Measurements from ENCODE around the gene MTARC1. TPM values are rescaled to one million over a fixed set of nuclear protein-coding genes. Genes with fewer than 3 reads are reported as not detected.

Gene MTARC1
- total RNA-seq, 1 experiment from 2014 or later: 72.5 TPM

- no peaks in the 10 kb centered on the region for H3K36me3 ChIP-seq (ENCODE audit: low read depth)
- no peak overlapping the region for H3K27ac ChIP-seq
- ChIA-PET POLR2A (ENCODE audit: unreplicated experiment) (no interaction called here), CTCF (no interaction called here)
- H3K4me1 ChIP-seq (replicated peaks; ENCODE audit: insufficient read depth): no peaks in the 10 kb centered on the region
- no peak overlapping the region for H3K4me3 ChIP-seq
- no peaks in the 10 kb centered on the region for H3F3A ChIP-seq (ENCODE audit: insufficient read depth, low read depth)
- H4K20me1 ChIP-seq (ENCODE audit: insufficient read depth): no peaks in the 10 kb centered on the region
- no peaks in the 10 kb centered on the region for H3K79me2 ChIP-seq (ENCODE audit: low read depth)
- no TSS peak for BruUV-seq (replicated peaks)
- DNase-seq: no peak
- TF ChIP-seq EZH2 (IDR thresholded peaks at IDR 0.05; ENCODE audit: low read depth): no peak
- TF ChIP-seq CTCF (conservative IDR thresholded peaks at IDR 0.05): no peak
- no peak overlapping the region for H2AFZ ChIP-seq
- H3K9me2 ChIP-seq (ENCODE audit: insufficient read depth): no peaks in the 10 kb centered on the region
- intact Hi-C loops (cut with micrococcal nuclease; ENCODE audit: unreplicated experiment): no loop called here
- no peaks in the 10 kb centered on the region for H3K27me3 ChIP-seq (ENCODE audit: insufficient read depth, low read depth)
- no peaks in the 10 kb centered on the region for H3K9me3 ChIP-seq (ENCODE audit: insufficient read depth, low read depth)
- no peak overlapping the region for H3K4me2 ChIP-seq
Measured at GRCh38 chr1:220768126-220768601, 18.5 kb upstream of the MTARC1 start.

GRCh38 chr1:220769205-220769604, 17.5 kb upstream of the MTARC1 start:
- no TSS peak for BruUV-seq (replicated peaks)
- no peak overlapping the region for H2AFZ ChIP-seq
- intact Hi-C loops (cut with micrococcal nuclease; ENCODE audit: unreplicated experiment): no loop called here
- H3K4me2 ChIP-seq: no peak overlapping the region
- no peaks in the 10 kb centered on the region for H3K9me3 ChIP-seq (ENCODE audit: insufficient read depth, low read depth)
- H3K36me3 ChIP-seq (ENCODE audit: low read depth): no peaks in the 10 kb centered on the region
- TF ChIP-seq CTCF (conservative IDR thresholded peaks at IDR 0.05): no peak
- no peak for TF ChIP-seq EZH2 (IDR thresholded peaks at IDR 0.05; ENCODE audit: low read depth)
- no peak overlapping the region for H3K27ac ChIP-seq
- H3K4me3 ChIP-seq: no peak overlapping the region
- no peaks in the 10 kb centered on the region for H3K27me3 ChIP-seq (ENCODE audit: insufficient read depth, low read depth)
- no peaks in the 10 kb centered on the region for H3K4me1 ChIP-seq (replicated peaks; ENCODE audit: insufficient read depth)
- POLR2A ChIA-PET (ENCODE audit: unreplicated experiment): no interaction called here
- no peaks in the 10 kb centered on the region for H3F3A ChIP-seq (ENCODE audit: insufficient read depth, low read depth)
- CTCF ChIA-PET: no interaction called here
- H4K20me1 ChIP-seq (ENCODE audit: insufficient read depth): no peaks in the 10 kb centered on the region
- no peaks in the 10 kb centered on the region for H3K9me2 ChIP-seq (ENCODE audit: insufficient read depth)
- DNase-seq: no peak
- no peaks in the 10 kb centered on the region for H3K79me2 ChIP-seq (ENCODE audit: low read depth)

- Histone ChIP-seq H2AFZ (no peak overlapping the region), H3K9me3 (ENCODE audit: insufficient read depth, low read depth) (no peaks in the 10 kb centered on the region), H3K9me2 (ENCODE audit: insufficient read depth) (no peaks in the 10 kb centered on the region), H3K36me3 (ENCODE audit: low read depth) (no peaks in the 10 kb centered on the region), H3F3A (ENCODE audit: insufficient read depth, low read depth) (no peaks in the 10 kb centered on the region), H3K4me1 (replicated peaks; ENCODE audit: insufficient read depth) (no peaks in the 10 kb centered on the region), H3K27ac (no peak overlapping the region), H3K79me2 (ENCODE audit: low read depth) (no peaks in the 10 kb centered on the region), H3K4me2 (no peak overlapping the region), H4K20me1 (ENCODE audit: insufficient read depth) (no peaks in the 10 kb centered on the region), H3K4me3 (no peak overlapping the region), H3K27me3 (ENCODE audit: insufficient read depth, low read depth) (no peaks in the 10 kb centered on the region)
- intact Hi-C loops (cut with micrococcal nuclease; ENCODE audit: unreplicated experiment): loop anchor here (10.0 kb wide), 1 partner anchor 396 kb away; no protein-coding TSS in a partner anchor
- POLR2A ChIA-PET (ENCODE audit: unreplicated experiment): no interaction called here
- CTCF ChIA-PET: no interaction called here
- no TSS peak for BruUV-seq (replicated peaks)
- TF ChIP-seq CTCF (conservative IDR thresholded peaks at IDR 0.05) (no peak), EZH2 (IDR thresholded peaks at IDR 0.05; ENCODE audit: low read depth) (no peak)
- DNase-seq: no peak
Measured at GRCh38 chr1:220770245-220770913, 16.3 kb upstream of the MTARC1 start.
